Effector CD8-positive, alpha-beta T cell (primary cell): ENCODE results near the gene UNC5B.

Experiments
- DNase-seq: peaks from one replicate; lab custom pipeline; 2025; lab: John Stamatoyannopoulos, UW

Gene UNC5B

GRCh38 chr10:71254834-71255549 is 42.6 kb downstream of the UNC5B start:
- DNase-seq, result no peak

GRCh38 chr10:71255550-71255807 is 43.1 kb downstream of the UNC5B start:
- no peak for DNase-seq

- DNase-seq, result no peak
These were observed 43.7 kb downstream of the UNC5B start for GRCh38 chr10:71255808-71256660.

GRCh38 chr10:71256661-71257318 is 44.4 kb downstream of the UNC5B start:
- no peak for DNase-seq

- DNase-seq, result no peak
These were observed 45.1 kb downstream of the UNC5B start for GRCh38 chr10:71257319-71257997.

- no peak for DNase-seq
These were observed 45.7 kb downstream of the UNC5B start for GRCh38 chr10:71258046-71258445.

- DNase-seq, result no peak
These were observed 46.2 kb downstream of the UNC5B start for GRCh38 chr10:71258446-71259145.

GRCh38 chr10:71259282-71259681 is 46.9 kb downstream of the UNC5B start:
- no peak for DNase-seq

- no peak for DNase-seq
These were observed 47.6 kb downstream of the UNC5B start for GRCh38 chr10:71259815-71260501.

- DNase-seq, result no peak
These were observed 48.4 kb downstream of the UNC5B start for GRCh38 chr10:71260622-71261325.

GRCh38 chr10:71262027-71262426 is 49.7 kb downstream of the UNC5B start:
- no peak for DNase-seq

GRCh38 chr10:71262817-71263216 is 50.4 kb downstream of the UNC5B start:
- no peak for DNase-seq

- no peak for DNase-seq
These were observed 51.0 kb downstream of the UNC5B start for GRCh38 chr10:71263376-71263775.

- no peak for DNase-seq
These were observed 52.2 kb downstream of the UNC5B start for GRCh38 chr10:71264345-71265200.

- DNase-seq, result no peak
These were observed 52.8 kb downstream of the UNC5B start for GRCh38 chr10:71265201-71265575.

GRCh38 chr10:71265618-71266146 is 53.3 kb downstream of the UNC5B start:
- no peak for DNase-seq

- DNase-seq, result no peak
These were observed 54.0 kb downstream of the UNC5B start for GRCh38 chr10:71266147-71266917.

- no peak for DNase-seq
These were observed 54.6 kb downstream of the UNC5B start for GRCh38 chr10:71266918-71267442.
